HUES6 (cell line): ENCODE results near the gene NUDT3.
A peak's percentile ranks its signal among the peaks of the same experiment; 100 is the strongest.

Source experiments
- H3K27ac ChIP-seq: 2 replicates; pipeline ENCODE4 v1.7.0; 2013; ENCODE audit warnings: low read depth, mild to moderate bottlenecking, low read length, inconsistent platforms
- H3K27me3 ChIP-seq: 2 replicates; pipeline ENCODE4 v1.6.1; 2013; ENCODE audit warnings: low read length; ENCODE audit not compliant: control insufficient read depth, insufficient read depth
- H3K36me3 ChIP-seq: 2 replicates; pipeline ENCODE4 v1.6.1; 2013; ENCODE audit warnings: low read length; ENCODE audit not compliant: control insufficient read depth, insufficient read depth
- H3K4me1 ChIP-seq: 2 replicates; pipeline ENCODE4 v1.6.1; 2013; ENCODE audit warnings: low read length; ENCODE audit not compliant: control insufficient read depth, insufficient read depth
- H3K4me3 ChIP-seq: 2 replicates; pipeline ENCODE4 v1.5.1; 2013; ENCODE audit warnings: low read depth, low read length
- H3K9ac ChIP-seq: one replicate; pipeline ENCODE4 v1.6.1; 2013; ENCODE audit warnings: mild to moderate bottlenecking, low read length
- H3K9me3 ChIP-seq: 2 replicates; pipeline ENCODE4 v1.6.1; 2013; ENCODE audit warnings: low read depth, low read length; ENCODE audit not compliant: control insufficient read depth, insufficient read depth

Gene NUDT3

GRCh38 chr6:34242252-34243130, 150.0 kb downstream of the NUDT3 start:
- Histone ChIP-seq H3K27ac (no peak overlapping the region), H3K4me1 (peaks cover 49% of the 10 kb centered on the region), H3K36me3 (peaks cover 69% of the 10 kb centered on the region), H3K9ac (no peak overlapping the region), H3K9me3 (no peaks in the 10 kb centered on the region), H3K4me3 (no peak overlapping the region), H3K27me3 (no peaks in the 10 kb centered on the region)

GRCh38 chr6:34241351-34242215, 150.9 kb downstream of the NUDT3 start:
- peaks cover 69% of the 10 kb centered on the region for H3K36me3 ChIP-seq
- no peak overlapping the region for H3K9ac ChIP-seq
- no peaks in the 10 kb centered on the region for H3K27me3 ChIP-seq
- peaks cover 47% of the 10 kb centered on the region for H3K4me1 ChIP-seq
- no peak overlapping the region for H3K27ac ChIP-seq
- no peaks in the 10 kb centered on the region for H3K9me3 ChIP-seq
- no peak overlapping the region for H3K4me3 ChIP-seq

- H3K27me3 ChIP-seq, result no peaks in the 10 kb centered on the region
- H3K9ac ChIP-seq, result peak overlapping the region; percentile 96
- peaks cover 69% of the 10 kb centered on the region for H3K36me3 ChIP-seq
- H3K4me1 ChIP-seq, result peaks cover 51% of the 10 kb centered on the region
- no peak overlapping the region for H3K27ac ChIP-seq
- H3K4me3 ChIP-seq, result peak overlapping the region; percentile 98; the same call in 1 of the 2 replicates
- H3K9me3 ChIP-seq, result no peaks in the 10 kb centered on the region
Observed at GRCh38 chr6:34240329-34241248, 151.9 kb downstream of the NUDT3 start.

- H3K27ac ChIP-seq, result peak overlapping the region; percentile 1; the same call in 1 of the 2 replicates
- peaks cover 51% of the 10 kb centered on the region for H3K4me1 ChIP-seq
- peaks cover 66% of the 10 kb centered on the region for H3K36me3 ChIP-seq
- H3K9me3 ChIP-seq, result no peaks in the 10 kb centered on the region
- H3K4me3 ChIP-seq, result peak overlapping the region; percentile 98; the same call in 1 of the 2 replicates
- H3K9ac ChIP-seq, result peak overlapping the region; percentile 96
- H3K27me3 ChIP-seq, result no peaks in the 10 kb centered on the region
Observed at GRCh38 chr6:34239893-34240292, 152.6 kb downstream of the NUDT3 start.

GRCh38 chr6:34239500-34239825, 153.0 kb downstream of the NUDT3 start:
- peak overlapping the region; percentile 98 for H3K4me3 ChIP-seq
- peaks cover 56% of the 10 kb centered on the region for H3K4me1 ChIP-seq
- H3K9ac ChIP-seq, result peak overlapping the region; percentile 96
- no peaks in the 10 kb centered on the region for H3K9me3 ChIP-seq
- H3K27me3 ChIP-seq, result no peaks in the 10 kb centered on the region
- H3K36me3 ChIP-seq, result peaks cover 63% of the 10 kb centered on the region
- H3K27ac ChIP-seq, result peak overlapping the region; percentile 1; the same call in 1 of the 2 replicates

- Histone ChIP-seq H3K36me3 (peaks cover 57% of the 10 kb centered on the region), H3K9me3 (no peaks in the 10 kb centered on the region), H3K4me3 (peak overlapping the region; percentile 98), H3K27ac (peak overlapping the region; percentile 98), H3K27me3 (no peaks in the 10 kb centered on the region), H3K9ac (peak overlapping the region; percentile 96), H3K4me1 (peaks cover 57% of the 10 kb centered on the region)
Observed at GRCh38 chr6:34238585-34239499, 153.6 kb downstream of the NUDT3 start.

- Histone ChIP-seq H3K4me1 (peaks cover 56% of the 10 kb centered on the region), H3K27me3 (no peaks in the 10 kb centered on the region), H3K9ac (peak overlapping the region; percentile 96), H3K9me3 (no peaks in the 10 kb centered on the region), H3K36me3 (peaks cover 48% of the 10 kb centered on the region), H3K4me3 (peak overlapping the region; percentile 98), H3K27ac (peak overlapping the region; percentile 98)
Observed at GRCh38 chr6:34237722-34238584, 154.5 kb downstream of the NUDT3 start.

GRCh38 chr6:34237316-34237721, 155.2 kb downstream of the NUDT3 start:
- H3K27ac ChIP-seq, result peak overlapping the region; percentile 98
- H3K9ac ChIP-seq, result peak overlapping the region; percentile 100
- peaks cover 53% of the 10 kb centered on the region for H3K4me1 ChIP-seq
- H3K9me3 ChIP-seq, result no peaks in the 10 kb centered on the region
- H3K4me3 ChIP-seq, result peak overlapping the region; percentile 98
- H3K36me3 ChIP-seq, result peaks cover 42% of the 10 kb centered on the region
- no peaks in the 10 kb centered on the region for H3K27me3 ChIP-seq
